ENCODE results near the gene UGCG. TPM values are rescaled to one million over a fixed set of nuclear protein-coding genes. Genes with fewer than 3 reads are reported as not detected.
"Not testable (repeated sequence)": the region's sequence is repeated elsewhere in the genome, so short reads cannot be mapped to it uniquely, and the experiment has no call there.

The UGCG gene
- total RNA-seq, 2 experiments from 2014 or later = 12.7 to 14.2 TPM

DNA sequence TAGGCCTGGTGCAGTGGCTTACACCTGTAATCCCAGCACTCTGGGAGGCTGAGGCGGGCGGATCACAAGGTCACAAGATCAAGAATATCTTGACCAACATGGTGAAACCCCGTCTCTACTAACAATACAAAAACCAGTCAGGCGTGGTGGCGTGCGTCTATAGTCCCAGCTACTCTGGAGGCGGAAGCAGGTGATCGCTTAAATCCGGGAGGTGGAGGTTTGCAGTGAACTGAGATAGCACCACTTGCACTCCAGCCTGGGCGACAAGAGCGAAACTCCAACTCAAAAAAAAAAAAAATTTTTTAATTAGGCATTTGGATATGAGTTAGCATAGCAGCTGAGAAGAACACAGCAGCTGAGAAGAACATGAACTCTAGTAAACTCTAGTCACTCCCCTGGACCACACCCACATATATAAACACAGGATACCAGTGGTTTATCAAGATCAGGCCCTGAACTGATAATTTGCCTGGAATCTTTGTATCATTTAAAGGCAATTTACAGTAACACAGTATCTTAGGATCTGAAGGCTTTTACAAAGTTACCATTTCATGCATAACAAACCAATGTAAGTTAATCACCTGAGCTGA, 4.6 kb upstream of the UGCG start:
- intact Hi-C loops (cut with DNase I, micrococcal nuclease) = loop anchor here in 1 of 2 experiments (10.0 kb wide), 1 partner anchor 823 kb away; the partner anchor contains the start of gene INIP
- DNase-seq (no peak), ATAC-seq (no peak)
- H3K4me1 Mint-ChIP-seq = peaks cover 22% of the 10 kb centered on the region
- H3K36me3 Mint-ChIP-seq (ENCODE audit: low read depth) = no peaks in the 10 kb centered on the region
- no peak overlapping the region for H3K27ac Mint-ChIP-seq
- H3K4me3 Mint-ChIP-seq = no peak overlapping the region
- H3K27me3 Mint-ChIP-seq = no peaks in the 10 kb centered on the region
- ChIA-PET CTCF (interaction anchor here (0.7 to 2.2 kb wide), 7 partner anchors 11 to 182 kb away, joined by 3 to 10 read pairs (median 3); no protein-coding TSS in a partner anchor), POLR2A (no interaction called here)
- H3K9me3 Mint-ChIP-seq (ENCODE audit: low read depth) = no peaks in the 10 kb centered on the region

- H3K27ac Mint-ChIP-seq = no peak overlapping the region
Measured at GRCh38 chr9:111896942-111897600, 457 bp downstream of the UGCG start.

DNA sequence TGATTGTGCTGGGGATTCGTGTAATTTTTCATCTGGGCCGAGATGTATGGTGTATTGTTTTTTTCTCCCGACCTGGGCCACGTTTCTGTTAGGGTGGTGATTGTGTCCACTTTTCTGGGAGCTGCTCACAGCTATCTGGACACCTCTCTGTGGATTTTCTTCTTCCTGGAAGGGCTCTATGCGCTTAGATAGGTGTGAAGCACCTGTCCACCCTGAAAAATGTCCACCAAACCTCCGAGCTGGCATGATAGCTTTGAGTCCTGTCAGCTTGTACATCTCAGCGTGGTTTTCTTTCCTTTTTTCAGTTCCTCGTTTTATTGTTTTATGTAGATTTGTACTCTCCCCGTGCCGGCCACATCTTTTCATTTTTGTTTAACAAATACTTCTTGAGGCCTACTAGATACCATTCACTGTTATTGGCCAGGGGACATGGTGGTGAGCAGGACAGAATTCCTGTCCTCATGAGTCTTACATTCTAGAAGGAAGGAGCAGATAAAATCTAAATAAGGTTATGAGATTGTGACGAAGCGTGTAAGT, 1.1 kb downstream of the UGCG start:
- ATAC-seq = peak; percentile 2
- Mint-ChIP-seq H3K27me3 (no peaks in the 10 kb centered on the region), H3K4me1 (peaks cover 17% of the 10 kb centered on the region), H3K27ac (no peak overlapping the region), H3K36me3 (ENCODE audit: low read depth) (no peaks in the 10 kb centered on the region), H3K4me3 (no peak overlapping the region), H3K9me3 (ENCODE audit: low read depth) (no peaks in the 10 kb centered on the region)
- DNase-seq = peak; percentile 33
- ChIA-PET POLR2A (interaction anchor here (1.7 kb wide), 1 partner anchor 18 kb away, joined by 9 read pairs; no protein-coding TSS in a partner anchor), CTCF (interaction anchor here (0.7 to 2.3 kb wide), 4 partner anchors 11 to 232 kb away, joined by 3 to 6 read pairs (median 3); no protein-coding TSS in a partner anchor)
- intact Hi-C loops (cut with DNase I, micrococcal nuclease) = loop anchor here (1.0 to 10.0 kb wide), 14 partner anchors 19 to 1325 kb away; partner anchors contain the start of genes ECPAS (in 2 of the 2), FKBP15 (in 1 of the 2), GNG10 (in 1 of the 2) and INIP (in 1 of the 2)

More at GRCh38 chr9:111896942-111897600, 457 bp downstream of the UGCG start:
- H3K4me3 Mint-ChIP-seq = no peak overlapping the region
- POLR2A ChIA-PET = interaction anchor here (1.0 to 1.7 kb wide), 4 partner anchors 10 to 436 kb away, joined by 3 to 9 read pairs (median 4); partner anchors contain the start of gene PTBP3
- intact Hi-C loops (cut with DNase I, micrococcal nuclease) = loop anchor here (1.0 to 10.0 kb wide), 19 partner anchors 19 to 1325 kb away; partner anchors contain the start of genes DNAJC25 (in 2 of the 2), ECPAS (in 2 of the 2), INIP (in 2 of the 2) and FKBP15 (in 1 of the 2)
- H3K27me3 Mint-ChIP-seq = no peaks in the 10 kb centered on the region
- H3K36me3 Mint-ChIP-seq (ENCODE audit: low read depth) = no peaks in the 10 kb centered on the region
- DNase-seq (peak; percentile 46), ATAC-seq (peak; percentile 55)
- H3K4me1 Mint-ChIP-seq = peaks cover 22% of the 10 kb centered on the region
- H3K9me3 Mint-ChIP-seq (ENCODE audit: low read depth) = no peaks in the 10 kb centered on the region
- CTCF ChIA-PET = interaction anchor here (0.6 to 2.3 kb wide), 9 partner anchors 11 to 231 kb away, joined by 3 to 6 read pairs (median 3); no protein-coding TSS in a partner anchor

- CTCF ChIA-PET = interaction anchor here (1.2 to 1.3 kb wide), 2 partner anchors 10 to 176 kb away, joined by 3 read pairs; no protein-coding TSS in a partner anchor
- no peaks in the 10 kb centered on the region for H3K36me3 Mint-ChIP-seq (ENCODE audit: low read depth)
- H3K4me3 Mint-ChIP-seq = no peak overlapping the region
- POLR2A ChIA-PET = interaction anchor here (0.9 to 1.7 kb wide), 2 partner anchors 17 to 123 kb away, joined by 4 to 9 read pairs; no protein-coding TSS in a partner anchor
- DNase-seq (no peak), ATAC-seq (peak; percentile 25)
- H3K4me1 Mint-ChIP-seq = peaks cover 20% of the 10 kb centered on the region
- H3K27ac Mint-ChIP-seq = no peak overlapping the region
- intact Hi-C loops (cut with DNase I, micrococcal nuclease) = loop anchor here (1.0 to 10.0 kb wide), 7 partner anchors 18 to 1324 kb away; partner anchors contain the start of genes ECPAS (in 1 of the 2), FKBP15 (in 1 of the 2), INIP (in 1 of the 2) and SLC31A1 (in 1 of the 2)
- no peaks in the 10 kb centered on the region for H3K27me3 Mint-ChIP-seq
- no peaks in the 10 kb centered on the region for H3K9me3 Mint-ChIP-seq (ENCODE audit: low read depth)
Measured at GRCh38 chr9:111898331-111899096, 1.9 kb downstream of the UGCG start.

DNA sequence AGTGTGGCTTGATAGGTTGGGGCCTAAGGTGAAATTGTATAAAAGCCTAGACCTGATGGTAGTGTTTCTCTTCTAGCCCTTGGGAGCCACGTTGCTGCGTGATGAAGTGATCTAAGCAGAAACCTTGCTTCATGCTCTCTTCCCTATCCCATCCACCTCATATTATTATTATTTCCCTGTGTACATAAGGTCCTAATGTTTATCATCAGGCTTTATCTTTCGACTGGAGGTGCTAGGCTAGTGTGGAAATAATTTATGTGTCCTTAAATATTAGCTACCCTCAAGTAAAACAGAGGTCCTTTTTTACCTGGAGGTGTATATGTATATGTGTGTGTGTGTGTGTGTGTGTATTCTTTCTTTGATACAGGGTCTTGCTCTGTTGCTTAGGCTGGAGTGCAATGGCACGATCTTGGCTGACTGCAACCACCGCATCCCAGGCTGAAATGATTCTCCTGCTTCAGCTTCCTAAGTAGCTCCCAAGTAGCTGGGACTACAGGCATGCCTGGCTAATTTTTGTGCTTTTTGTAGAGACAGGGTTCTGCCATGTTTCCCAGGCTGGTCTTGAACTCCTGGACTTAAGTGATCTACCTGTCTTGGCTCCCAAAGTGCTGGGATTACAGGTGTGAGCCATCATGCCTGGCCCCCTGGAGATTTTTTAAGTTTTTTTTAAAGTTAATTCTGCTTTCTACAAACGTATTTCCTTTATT, 3.7 kb downstream of the UGCG start:
- ChIA-PET POLR2A (interaction anchor here (1.6 kb wide), 1 partner anchor 10 kb away, joined by 4 read pairs; no protein-coding TSS in a partner anchor), CTCF (interaction anchor here (0.6 to 1.6 kb wide), 2 partner anchors 15 to 17 kb away, joined by 3 read pairs; no protein-coding TSS in a partner anchor)
- H3K27me3 Mint-ChIP-seq = no peaks in the 10 kb centered on the region
- H3K27ac Mint-ChIP-seq = no peak overlapping the region
- H3K36me3 Mint-ChIP-seq (ENCODE audit: low read depth) = no peaks in the 10 kb centered on the region
- H3K4me3 Mint-ChIP-seq = no peak overlapping the region
- ATAC-seq (no peak), DNase-seq (no peak)
- peaks cover 32% of the 10 kb centered on the region for H3K4me1 Mint-ChIP-seq
- intact Hi-C loops (cut with DNase I, micrococcal nuclease) = no loop called here
- no peaks in the 10 kb centered on the region for H3K9me3 Mint-ChIP-seq (ENCODE audit: low read depth)

DNA sequence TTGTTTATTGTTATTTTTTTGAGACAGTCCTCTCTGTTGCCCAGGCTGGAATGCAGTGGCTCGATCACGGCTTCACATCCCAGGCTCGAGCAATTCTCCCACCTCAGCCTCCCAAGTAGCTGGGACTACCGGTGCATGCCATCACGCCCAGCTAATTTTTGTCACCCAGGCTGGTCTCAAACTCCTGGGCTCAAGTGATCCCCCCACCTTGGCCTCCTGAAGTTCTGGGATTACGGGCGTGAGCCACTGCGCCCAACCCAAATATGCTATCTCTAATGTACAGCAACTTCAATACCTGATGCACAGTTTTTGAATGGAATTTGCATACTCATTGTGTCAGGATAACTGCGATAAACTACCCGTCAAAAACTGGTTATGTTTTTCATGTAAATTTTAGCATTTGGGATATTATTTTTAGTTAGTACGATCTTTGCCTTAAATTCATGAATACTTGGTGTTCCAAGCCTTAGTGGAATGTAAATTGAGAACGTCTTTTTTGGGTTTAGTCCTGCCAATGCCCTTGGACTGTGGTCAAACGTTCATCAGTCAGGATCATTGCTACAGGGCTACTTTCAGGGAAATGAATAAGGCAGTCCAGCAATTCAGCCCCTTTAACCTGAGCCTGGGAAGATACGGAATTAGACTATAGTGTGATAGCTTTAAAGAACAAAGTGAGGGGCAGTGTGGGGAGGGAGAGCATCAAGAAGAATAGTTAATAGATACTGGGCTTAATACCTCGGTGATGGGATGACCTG, 4.4 kb downstream of the UGCG start:
- H3K4me3 Mint-ChIP-seq = no peak overlapping the region
- H3K36me3 Mint-ChIP-seq (ENCODE audit: low read depth) = peaks cover 1% of the 10 kb centered on the region
- DNase-seq = no peak
- ChIA-PET POLR2A (interaction anchor here (0.6 to 1.7 kb wide), 3 partner anchors 9 to 148 kb away, joined by 4 to 8 read pairs (median 4); no protein-coding TSS in a partner anchor), CTCF (interaction anchor here (1.6 kb wide), 1 partner anchor 14 kb away, joined by 3 read pairs; no protein-coding TSS in a partner anchor)
- no peak overlapping the region for H3K27ac Mint-ChIP-seq
- no peaks in the 10 kb centered on the region for H3K9me3 Mint-ChIP-seq (ENCODE audit: low read depth)
- peaks cover 29% of the 10 kb centered on the region for H3K4me1 Mint-ChIP-seq
- no peaks in the 10 kb centered on the region for H3K27me3 Mint-ChIP-seq
- intact Hi-C loops (cut with DNase I, micrococcal nuclease) = no loop called here
- no peak for ATAC-seq

GRCh38 chr9:111902391-111903139, 6.0 kb downstream of the UGCG start:
- POLR2A ChIA-PET = interaction anchor here (1.7 kb wide), 1 partner anchor 13 kb away, joined by 8 read pairs; no protein-coding TSS in a partner anchor
- H3K27ac Mint-ChIP-seq = no peak overlapping the region
- H3K9me3 Mint-ChIP-seq (ENCODE audit: low read depth) = no peaks in the 10 kb centered on the region
- no peaks in the 10 kb centered on the region for H3K27me3 Mint-ChIP-seq
- ATAC-seq (no peak), DNase-seq (no peak)
- CTCF ChIA-PET = interaction anchor here (0.6 kb wide), 1 partner anchor 130 kb away, joined by 5 read pairs; no protein-coding TSS in a partner anchor
- intact Hi-C loops (cut with DNase I, micrococcal nuclease) = no loop called here
- peaks cover 44% of the 10 kb centered on the region for H3K4me1 Mint-ChIP-seq
- peaks cover 7% of the 10 kb centered on the region for H3K36me3 Mint-ChIP-seq (ENCODE audit: low read depth)
- no peak overlapping the region for H3K4me3 Mint-ChIP-seq

DNA sequence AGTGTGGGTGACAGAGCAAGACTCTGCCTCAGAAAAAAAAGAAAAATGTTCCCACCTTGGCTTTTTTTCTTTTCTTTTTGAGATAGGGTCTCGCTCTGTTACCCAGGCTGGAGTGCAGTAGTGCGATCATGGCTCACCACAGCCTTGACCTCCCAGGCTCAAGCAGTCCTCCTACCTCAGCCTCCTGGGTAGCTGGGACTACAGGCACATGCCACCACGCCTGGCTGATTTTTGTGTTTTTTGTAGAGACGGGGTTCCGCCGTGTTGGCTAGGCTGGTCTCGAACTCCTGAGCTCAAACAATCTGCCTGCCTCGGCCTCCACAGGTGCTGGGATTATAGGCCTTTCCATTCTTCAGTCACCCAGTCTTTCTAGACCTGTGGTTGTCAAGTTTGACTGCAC, 6.9 kb downstream of the UGCG start:
- H3K36me3 Mint-ChIP-seq (ENCODE audit: low read depth); H3K4me3 Mint-ChIP-seq; H3K27me3 Mint-ChIP-seq; H3K27ac Mint-ChIP-seq; ATAC-seq; DNase-seq; H3K9me3 Mint-ChIP-seq (ENCODE audit: low read depth); intact Hi-C loops (cut with DNase I, micrococcal nuclease): not testable (repeated sequence)
- ChIA-PET POLR2A (interaction anchor here (0.6 kb wide), 1 partner anchor 574 kb away, joined by 3 read pairs; no protein-coding TSS in a partner anchor), CTCF (interaction anchor here (0.6 to 1.2 kb wide), 2 partner anchors 11 to 129 kb away, joined by 5 read pairs; no protein-coding TSS in a partner anchor)
- H3K4me1 Mint-ChIP-seq = peaks cover 52% of the 10 kb centered on the region

DNA sequence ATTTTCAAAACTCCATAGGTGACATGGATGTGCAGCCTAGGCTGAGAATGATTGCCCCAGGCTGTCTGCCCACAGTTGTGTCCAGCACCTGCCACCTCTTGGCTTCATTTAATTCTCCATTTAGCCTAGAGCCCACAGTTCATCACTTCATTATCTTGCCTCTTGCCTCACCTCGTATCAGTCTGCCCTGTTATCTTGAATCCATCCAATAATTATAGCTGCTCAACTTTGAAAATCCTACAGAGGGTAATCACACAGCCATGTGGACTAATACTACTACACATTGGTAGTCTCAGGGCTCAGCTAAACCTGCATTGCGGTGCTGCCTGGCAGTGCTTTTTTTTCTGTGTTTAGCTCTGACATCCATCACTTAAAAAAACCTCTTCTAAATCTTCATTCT, 7.4 kb downstream of the UGCG start:
- DNase-seq (no peak), ATAC-seq (no peak)
- H3K27ac Mint-ChIP-seq = no peak overlapping the region
- no peaks in the 10 kb centered on the region for H3K27me3 Mint-ChIP-seq
- CTCF ChIA-PET = interaction anchor here (1.2 kb wide), 1 partner anchor 10 kb away, joined by 5 read pairs; no protein-coding TSS in a partner anchor
- peaks cover 10% of the 10 kb centered on the region for H3K36me3 Mint-ChIP-seq (ENCODE audit: low read depth)
- no peak overlapping the region for H3K4me3 Mint-ChIP-seq
- peaks cover 57% of the 10 kb centered on the region for H3K4me1 Mint-ChIP-seq
- intact Hi-C loops (cut with DNase I, micrococcal nuclease) = no loop called here
- no peaks in the 10 kb centered on the region for H3K9me3 Mint-ChIP-seq (ENCODE audit: low read depth)
- POLR2A ChIA-PET = interaction anchor here (0.6 kb wide), 1 partner anchor 573 kb away, joined by 3 read pairs; no protein-coding TSS in a partner anchor

Measured in activated CD4-positive, alpha-beta T cell treated with anti-CD3 and anti-CD28 coated beads for 36 hours (primary cell).